GM12874 (cell line): ENCODE measurements around the gene CHST1.

Source experiments
- TF ChIP-seq, protein P1 (sequence below): IDR thresholded peaks from 2 replicates; pipeline ENCODE4 v1.5.1; 2011; ENCODE audit warnings: low read depth, mild to moderate bottlenecking, control low read depth, low read length, moderate library complexity; ENCODE audit not compliant: insufficient read depth

CHST1 gene

DNA sequence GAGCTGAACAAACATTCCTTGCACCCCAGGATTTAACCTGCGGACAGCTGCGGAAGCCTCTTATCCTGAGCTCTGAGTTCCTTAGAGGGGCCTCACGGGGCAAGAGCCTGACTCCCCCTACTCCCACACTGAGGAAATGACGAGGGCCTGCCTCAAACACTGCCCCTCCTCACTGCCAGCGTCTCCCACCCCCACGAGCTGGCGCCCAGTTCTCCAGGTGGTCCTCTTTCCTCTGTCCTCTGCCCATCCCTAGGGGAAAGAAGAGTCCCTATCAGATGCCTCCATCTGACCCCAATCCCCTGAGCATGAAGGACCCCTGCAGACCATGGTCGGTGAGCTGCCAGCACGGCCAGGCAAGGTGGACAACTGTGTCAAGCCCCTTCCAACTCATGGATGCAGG, 14.3 kb downstream of the CHST1 start:
- TF ChIP-seq, protein P1, sequence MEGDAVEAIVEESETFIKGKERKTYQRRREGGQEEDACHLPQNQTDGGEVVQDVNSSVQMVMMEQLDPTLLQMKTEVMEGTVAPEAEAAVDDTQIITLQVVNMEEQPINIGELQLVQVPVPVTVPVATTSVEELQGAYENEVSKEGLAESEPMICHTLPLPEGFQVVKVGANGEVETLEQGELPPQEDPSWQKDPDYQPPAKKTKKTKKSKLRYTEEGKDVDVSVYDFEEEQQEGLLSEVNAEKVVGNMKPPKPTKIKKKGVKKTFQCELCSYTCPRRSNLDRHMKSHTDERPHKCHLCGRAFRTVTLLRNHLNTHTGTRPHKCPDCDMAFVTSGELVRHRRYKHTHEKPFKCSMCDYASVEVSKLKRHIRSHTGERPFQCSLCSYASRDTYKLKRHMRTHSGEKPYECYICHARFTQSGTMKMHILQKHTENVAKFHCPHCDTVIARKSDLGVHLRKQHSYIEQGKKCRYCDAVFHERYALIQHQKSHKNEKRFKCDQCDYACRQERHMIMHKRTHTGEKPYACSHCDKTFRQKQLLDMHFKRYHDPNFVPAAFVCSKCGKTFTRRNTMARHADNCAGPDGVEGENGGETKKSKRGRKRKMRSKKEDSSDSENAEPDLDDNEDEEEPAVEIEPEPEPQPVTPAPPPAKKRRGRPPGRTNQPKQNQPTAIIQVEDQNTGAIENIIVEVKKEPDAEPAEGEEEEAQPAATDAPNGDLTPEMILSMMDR = no peak

DNA sequence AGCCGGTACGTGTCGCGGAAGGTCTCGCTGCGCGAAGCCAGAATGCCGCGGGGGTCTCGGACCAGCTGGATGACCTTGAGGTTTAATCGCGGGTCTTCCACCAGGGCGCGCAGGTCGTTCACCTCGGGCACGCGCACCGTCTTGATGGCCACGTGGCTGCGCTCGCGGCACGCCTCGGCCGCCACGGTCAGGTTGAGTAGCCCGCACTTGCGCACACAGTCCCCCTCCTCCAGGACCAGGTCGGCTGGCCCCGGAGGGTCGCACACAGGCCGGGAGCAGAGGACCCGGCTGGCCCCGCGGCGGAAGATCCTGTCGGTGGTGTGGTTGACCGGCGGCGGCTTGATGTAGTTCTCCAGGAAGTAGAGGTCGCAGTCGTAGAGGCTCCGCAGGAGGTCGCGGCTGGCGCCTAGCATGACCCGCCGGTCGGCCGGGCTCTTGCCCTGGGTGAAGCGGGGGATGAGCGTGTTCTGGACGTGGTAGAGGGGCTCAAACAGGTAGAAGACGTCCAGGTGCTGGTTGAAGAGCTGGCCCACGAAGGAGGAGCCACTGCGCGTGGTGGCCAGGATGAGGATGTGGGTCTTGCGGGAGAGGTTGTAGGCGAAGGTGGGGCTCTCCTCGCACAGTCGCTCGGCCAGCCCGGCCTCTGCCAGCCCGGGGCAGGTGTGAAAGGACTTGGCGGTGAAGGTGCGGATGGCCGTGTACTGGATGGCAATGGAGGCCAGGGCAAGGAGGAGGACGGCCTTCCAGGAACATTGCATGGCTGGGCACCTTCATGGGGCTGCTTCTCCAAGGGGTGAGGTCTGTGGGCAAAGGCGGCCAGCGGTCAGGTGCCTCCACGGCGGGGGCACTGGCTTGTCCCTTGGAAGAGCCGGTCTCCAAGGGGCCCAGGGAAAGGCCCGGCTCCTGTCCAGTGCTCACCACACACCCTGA, 15.0 kb downstream of the CHST1 start:
- TF ChIP-seq, protein P1 = no peak

DNA sequence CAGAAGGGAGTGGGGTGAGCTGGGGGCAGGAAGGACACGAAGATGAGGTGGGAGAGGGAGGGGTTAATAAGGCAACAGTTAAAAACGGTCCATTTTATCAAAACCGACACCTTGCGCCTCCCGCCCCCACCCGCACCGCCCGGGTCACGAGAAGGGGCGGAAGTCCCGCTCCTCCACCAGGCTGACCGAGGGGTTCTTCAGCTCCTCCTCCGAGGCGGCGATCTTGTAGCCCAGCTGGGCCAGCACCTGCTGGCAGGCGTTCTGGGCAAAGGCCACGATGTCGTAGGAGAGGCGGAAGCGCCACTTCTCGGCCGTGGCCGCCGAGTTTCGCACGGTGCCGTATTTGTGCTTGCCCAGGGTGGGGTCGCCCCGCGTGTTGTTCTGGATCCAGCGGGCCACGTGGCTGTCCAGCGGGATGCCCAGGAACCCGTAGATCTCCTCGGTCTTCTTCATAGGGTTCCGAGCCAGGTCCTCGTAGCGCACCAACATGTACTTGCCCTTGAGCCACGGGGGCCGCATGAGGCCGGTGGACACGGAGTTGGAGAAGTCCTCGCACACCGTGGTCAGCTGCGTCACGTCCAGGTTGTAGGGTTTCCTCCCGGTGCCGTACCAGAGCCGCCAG, 15.8 kb downstream of the CHST1 start:
- TF ChIP-seq, protein P1 = no peak

DNA sequence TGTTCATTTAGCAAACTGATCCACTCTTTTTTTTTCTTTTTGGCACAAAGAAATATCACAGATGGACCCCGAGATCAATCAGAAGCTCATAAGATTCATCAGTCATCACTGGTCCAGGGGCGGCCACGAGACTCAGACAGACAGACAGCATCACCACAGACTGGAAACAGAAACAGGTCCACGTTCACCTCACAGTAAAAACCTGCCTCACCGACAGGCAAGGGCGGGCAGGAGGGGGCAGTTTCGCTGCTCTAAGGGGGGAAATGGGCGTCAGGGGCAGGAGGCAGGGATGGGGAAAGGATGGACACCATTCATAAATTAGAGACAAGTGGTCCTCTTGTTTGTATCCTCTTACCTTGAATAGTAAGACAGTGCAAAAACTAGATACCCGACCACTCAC, 16.5 kb downstream of the CHST1 start:
- TF ChIP-seq, protein P1 = no peak

DNA sequence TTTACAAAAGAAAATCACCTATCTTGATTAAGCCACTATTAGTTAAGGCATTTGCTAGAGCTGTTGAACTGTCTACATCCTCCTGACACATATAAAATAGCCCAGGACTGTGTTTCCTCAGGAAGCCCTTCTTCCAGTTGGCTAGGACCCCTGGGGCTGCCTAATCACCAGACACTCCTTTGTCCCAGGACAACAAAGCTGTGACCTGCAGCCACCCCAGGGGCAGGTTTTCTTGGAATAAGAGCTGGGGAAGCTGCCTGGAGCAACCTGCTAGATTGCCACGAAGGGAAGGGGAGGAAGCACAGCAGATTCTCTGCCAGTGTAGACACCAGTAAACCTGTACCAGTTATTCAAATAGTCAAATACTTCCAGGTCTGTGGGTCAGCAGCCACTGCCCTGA, 17.6 kb downstream of the CHST1 start:
- TF ChIP-seq, protein P1 = no peak

DNA sequence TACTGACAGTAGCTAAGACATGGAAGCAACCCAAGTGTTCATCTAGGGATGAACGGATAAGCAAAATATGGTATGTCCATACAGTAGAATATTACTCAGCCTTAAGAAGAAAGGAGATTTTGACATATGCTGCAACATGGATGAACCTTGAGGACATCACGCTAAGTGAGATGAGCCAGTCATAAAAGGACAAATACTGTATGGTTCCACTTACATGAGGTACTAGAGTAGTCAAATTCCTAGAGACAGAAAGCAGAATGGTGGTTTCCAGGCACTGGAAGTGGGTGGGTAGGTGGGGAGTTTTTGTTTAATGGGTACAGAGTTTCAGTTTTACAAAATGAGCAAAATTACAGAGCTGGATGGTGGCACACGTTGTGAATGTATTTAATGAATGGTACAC, 18.1 kb downstream of the CHST1 start:
- TF ChIP-seq, protein P1 = no peak

DNA sequence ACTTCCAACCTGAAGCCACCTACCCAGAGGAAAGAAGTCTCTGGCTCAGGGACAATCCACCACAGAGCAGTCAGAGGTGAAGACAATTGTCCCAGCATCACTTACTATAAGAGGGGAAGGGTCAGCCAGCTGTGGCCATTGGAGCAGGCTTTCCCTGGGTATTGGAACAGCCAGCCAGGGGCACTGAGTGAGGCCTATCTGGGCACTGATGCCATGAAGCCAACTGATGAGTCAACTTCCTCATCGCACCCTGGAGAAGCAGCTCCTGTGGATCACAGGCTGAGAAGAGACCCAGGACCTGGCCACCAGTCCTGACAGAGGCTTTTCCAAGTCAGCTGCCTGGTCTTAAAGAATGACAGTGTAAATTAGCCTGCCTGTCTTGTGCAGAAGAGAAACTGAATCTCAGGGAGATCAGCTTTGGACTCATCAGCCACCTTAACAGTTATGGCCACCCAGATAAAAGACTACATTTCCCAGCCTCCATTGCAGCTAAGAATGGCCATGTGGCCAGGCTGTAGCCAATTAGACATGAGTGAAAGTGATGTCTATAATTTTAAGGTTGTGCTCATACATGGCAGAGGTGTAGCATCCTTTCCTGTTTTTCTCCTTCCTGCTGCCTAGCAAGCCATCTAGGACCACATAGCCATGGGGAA, 19.0 kb downstream of the CHST1 start:
- TF ChIP-seq, protein P1 = no peak
